HG03108 (cell line): ENCODE results near the gene OSBPL3.
"Not testable (repeated sequence)": the region's sequence is repeated elsewhere in the genome, so short reads cannot be mapped to it uniquely, and the experiment has no call there.

Experiments
- ATAC-seq: cut with Tn5 transposase; IDR thresholded peaks from one replicate; pipeline ENCODE4 v1.9.1; 2021; ENCODE audit warnings: moderate library complexity; ENCODE audit not compliant: unreplicated experiment

Gene OSBPL3

GRCh38 chr7:24801883-24802282 is 178.1 kb downstream of the OSBPL3 start:
- no peak for ATAC-seq

GRCh38 chr7:24800667-24801066 is 179.3 kb downstream of the OSBPL3 start:
- no peak for ATAC-seq

GRCh38 chr7:24800073-24800472 is 179.9 kb downstream of the OSBPL3 start:
- no peak for ATAC-seq

- ATAC-seq = no peak
Observed at GRCh38 chr7:24799506-24799905, 180.5 kb downstream of the OSBPL3 start.

- ATAC-seq = no peak
Observed at GRCh38 chr7:24798261-24798660, 181.7 kb downstream of the OSBPL3 start.

- no peak for ATAC-seq
Observed at GRCh38 chr7:24797270-24797669, 182.7 kb downstream of the OSBPL3 start.

- ATAC-seq = no peak
Observed at GRCh38 chr7:24795407-24795767, 184.6 kb downstream of the OSBPL3 start.

GRCh38 chr7:24794751-24795406 is 185.1 kb downstream of the OSBPL3 start:
- not testable (repeated sequence) for ATAC-seq

- ATAC-seq = no peak
Observed at GRCh38 chr7:24793982-24794648, 185.9 kb downstream of the OSBPL3 start.

GRCh38 chr7:24788961-24789576 is 190.9 kb downstream of the OSBPL3 start:
- ATAC-seq = no peak

- no peak for ATAC-seq
Observed at GRCh38 chr7:24788075-24788474, 191.9 kb downstream of the OSBPL3 start.

- ATAC-seq = no peak
Observed at GRCh38 chr7:24786941-24787340, 193.0 kb downstream of the OSBPL3 start.

GRCh38 chr7:24786306-24786705 is 193.7 kb downstream of the OSBPL3 start:
- ATAC-seq = no peak

GRCh38 chr7:24784277-24784676 is 195.7 kb downstream of the OSBPL3 start:
- ATAC-seq = no peak

- ATAC-seq = no peak
Observed at GRCh38 chr7:24783698-24784097, 196.3 kb downstream of the OSBPL3 start.

- no peak for ATAC-seq
Observed at GRCh38 chr7:24781106-24781505, 198.9 kb downstream of the OSBPL3 start.

- no peak for ATAC-seq
Observed at GRCh38 chr7:24779283-24779655, 200.7 kb downstream of the OSBPL3 start.

GRCh38 chr7:24778543-24779282 is 201.3 kb downstream of the OSBPL3 start:
- no peak for ATAC-seq

GRCh38 chr7:24777806-24778205 is 202.2 kb downstream of the OSBPL3 start:
- no peak for ATAC-seq

GRCh38 chr7:24773646-24774045 is 206.3 kb downstream of the OSBPL3 start:
- no peak for ATAC-seq

- no peak for ATAC-seq
Observed at GRCh38 chr7:24769851-24770250, 210.1 kb downstream of the OSBPL3 start.
